ENCODE measurements around the gene ZNF780A. TPM values are rescaled to one million over a fixed set of nuclear protein-coding genes. Genes with fewer than 3 reads are reported as not detected.
"Not testable (repeated sequence)": the region's sequence is repeated elsewhere in the genome, so short reads cannot be mapped to it uniquely, and the experiment has no call there.

The ZNF780A gene
- total and polyA plus RNA-seq, 5 donors from 2014 or later: 10.4 to 19.1 (median 11.7) TPM

GRCh38 chr19:40128991-40129390, 38.2 kb upstream of the ZNF780A start:
- Mint-ChIP-seq H3K27me3 (peaks cover 53% of the 10 kb centered on the region), H3K9me3 (peaks cover 0 to 13% (median 2%) of the 10 kb centered on the region in 7 donors), H3K36me3 (no peaks in the 10 kb centered on the region), H3K27ac (no peak overlapping the region), H3K4me1 (no peaks in the 10 kb centered on the region), H3K4me3 (no peak overlapping the region)
- Histone ChIP-seq H3K36me3 (ENCODE audit: control insufficient read depth, insufficient read depth, low read length) (no peaks in the 10 kb centered on the region), H3K27me3 (ENCODE audit: control insufficient read depth, insufficient read depth, low read length) (peaks cover 29% of the 10 kb centered on the region), H3K27ac (ENCODE audit: insufficient read depth, low read length, poor library complexity, severe bottlenecking) (no peak overlapping the region), H3K4me3 (ENCODE audit: low read depth, low read length) (no peak overlapping the region), H3K4me1 (ENCODE audit: control insufficient read depth, insufficient read depth, low read length, poor library complexity, severe bottlenecking) (no peaks in the 10 kb centered on the region), H3K9me3 (ENCODE audit: control insufficient read depth in 2 of 2, low read length in 2 of 2) (peaks cover 0 to 10% of the 10 kb centered on the region in 2 experiments)
- DNase-seq (no peak), ATAC-seq (ENCODE audit: low read depth in 2 of 2) (no peak)

GRCh38 chr19:40119380-40119779, 28.6 kb upstream of the ZNF780A start:
- Histone ChIP-seq H3K27me3 (ENCODE audit: control insufficient read depth, insufficient read depth, low read length) (peaks cover 8% of the 10 kb centered on the region), H3K27ac (ENCODE audit: insufficient read depth, low read length, poor library complexity, severe bottlenecking) (no peak overlapping the region), H3K9me3 (ENCODE audit: control insufficient read depth in 2 of 2, low read length in 2 of 2) (no peaks in the 10 kb centered on the region), H3K4me3 (ENCODE audit: low read depth, low read length) (no peak overlapping the region), H3K4me1 (ENCODE audit: control insufficient read depth, insufficient read depth, low read length, poor library complexity, severe bottlenecking) (no peaks in the 10 kb centered on the region), H3K36me3 (ENCODE audit: control insufficient read depth, insufficient read depth, low read length) (no peaks in the 10 kb centered on the region)
- no peaks in the 10 kb centered on the region for H3K4me1 Mint-ChIP-seq
- peaks cover 19% of the 10 kb centered on the region for H3K27me3 Mint-ChIP-seq
- H3K4me3 Mint-ChIP-seq: no peak overlapping the region
- H3K27ac Mint-ChIP-seq: no peak overlapping the region
- DNase-seq (no peak), ATAC-seq (ENCODE audit: low read depth in 2 of 2) (no peak)
- no peaks in the 10 kb centered on the region for H3K36me3 Mint-ChIP-seq
- H3K9me3 Mint-ChIP-seq: peaks cover 0 to 10% (median 2%) of the 10 kb centered on the region in 7 donors

- not testable (repeated sequence) for H3K36me3 Mint-ChIP-seq; ATAC-seq (ENCODE audit: low read depth in 2 of 2); H3K4me3 Mint-ChIP-seq; H3K9me3 ChIP-seq (ENCODE audit: control insufficient read depth in 2 of 2, low read length in 2 of 2); H3K4me3 ChIP-seq (ENCODE audit: low read depth, low read length); DNase-seq; H3K27me3 ChIP-seq (ENCODE audit: control insufficient read depth, insufficient read depth, low read length); H3K36me3 ChIP-seq (ENCODE audit: control insufficient read depth, insufficient read depth, low read length); H3K27ac Mint-ChIP-seq; H3K4me1 Mint-ChIP-seq; H3K4me1 ChIP-seq (ENCODE audit: control insufficient read depth, insufficient read depth, low read length, poor library complexity, severe bottlenecking); H3K27ac ChIP-seq (ENCODE audit: insufficient read depth, low read length, poor library complexity, severe bottlenecking)
- Mint-ChIP-seq H3K27me3 (peaks cover 20% of the 10 kb centered on the region), H3K9me3 (peaks cover 0 to 10% (median 3%) of the 10 kb centered on the region in 7 donors)
Observed at GRCh38 chr19:40118638-40119037, 27.9 kb upstream of the ZNF780A start.

- Mint-ChIP-seq H3K4me3 (no peak overlapping the region), H3K4me1 (no peaks in the 10 kb centered on the region), H3K27me3 (peaks cover 16% of the 10 kb centered on the region), H3K9me3 (peaks cover 0 to 6% (median 3%) of the 10 kb centered on the region in 7 donors), H3K27ac (no peak overlapping the region), H3K36me3 (no peaks in the 10 kb centered on the region)
- Histone ChIP-seq H3K4me3 (ENCODE audit: low read depth, low read length) (no peak overlapping the region), H3K36me3 (ENCODE audit: control insufficient read depth, insufficient read depth, low read length) (no peaks in the 10 kb centered on the region), H3K9me3 (ENCODE audit: control insufficient read depth in 2 of 2, low read length in 2 of 2) (no peaks in the 10 kb centered on the region), H3K27ac (ENCODE audit: insufficient read depth, low read length, poor library complexity, severe bottlenecking) (no peak overlapping the region), H3K27me3 (ENCODE audit: control insufficient read depth, insufficient read depth, low read length) (no peaks in the 10 kb centered on the region), H3K4me1 (ENCODE audit: control insufficient read depth, insufficient read depth, low read length, poor library complexity, severe bottlenecking) (no peaks in the 10 kb centered on the region)
- DNase-seq (no peak), ATAC-seq (ENCODE audit: low read depth in 2 of 2) (no peak)
Observed at GRCh38 chr19:40116075-40116474, 25.3 kb upstream of the ZNF780A start.

GRCh38 chr19:40114119-40114518, 23.4 kb upstream of the ZNF780A start:
- ATAC-seq (ENCODE audit: low read depth in 2 of 2); H3K9me3 Mint-ChIP-seq: not testable (repeated sequence)
- H3K27me3 Mint-ChIP-seq: peaks cover 16% of the 10 kb centered on the region

GRCh38 chr19:40112271-40112670, 21.5 kb upstream of the ZNF780A start:
- not testable (repeated sequence) for H3K4me3 ChIP-seq (ENCODE audit: low read depth, low read length); H3K36me3 ChIP-seq (ENCODE audit: control insufficient read depth, insufficient read depth, low read length); H3K9me3 Mint-ChIP-seq; H3K36me3 Mint-ChIP-seq; H3K27ac Mint-ChIP-seq; H3K27ac ChIP-seq (ENCODE audit: insufficient read depth, low read length, poor library complexity, severe bottlenecking); H3K4me3 Mint-ChIP-seq; H3K27me3 ChIP-seq (ENCODE audit: control insufficient read depth, insufficient read depth, low read length); H3K9me3 ChIP-seq (ENCODE audit: control insufficient read depth in 2 of 2, low read length in 2 of 2); DNase-seq; H3K4me1 Mint-ChIP-seq; H3K4me1 ChIP-seq (ENCODE audit: control insufficient read depth, insufficient read depth, low read length, poor library complexity, severe bottlenecking); ATAC-seq (ENCODE audit: low read depth in 2 of 2)
- peaks cover 16% of the 10 kb centered on the region for H3K27me3 Mint-ChIP-seq

More at GRCh38 chr19:40114119-40114518, 23.4 kb upstream of the ZNF780A start:
- H3K27me3 ChIP-seq (ENCODE audit: control insufficient read depth, insufficient read depth, low read length); H3K36me3 Mint-ChIP-seq; H3K4me3 ChIP-seq (ENCODE audit: low read depth, low read length); H3K27ac Mint-ChIP-seq; H3K9me3 ChIP-seq (ENCODE audit: control insufficient read depth in 2 of 2, low read length in 2 of 2); H3K4me1 Mint-ChIP-seq; H3K4me1 ChIP-seq (ENCODE audit: control insufficient read depth, insufficient read depth, low read length, poor library complexity, severe bottlenecking); H3K27ac ChIP-seq (ENCODE audit: insufficient read depth, low read length, poor library complexity, severe bottlenecking); H3K36me3 ChIP-seq (ENCODE audit: control insufficient read depth, insufficient read depth, low read length); DNase-seq; H3K4me3 Mint-ChIP-seq: not testable (repeated sequence)

GRCh38 chr19:40110570-40110969, 19.8 kb upstream of the ZNF780A start:
- H3K4me3 ChIP-seq (ENCODE audit: low read depth, low read length): no peak overlapping the region
- no peaks in the 10 kb centered on the region for H3K4me1 ChIP-seq (ENCODE audit: control insufficient read depth, insufficient read depth, low read length, poor library complexity, severe bottlenecking)
- no peak overlapping the region for H3K27ac ChIP-seq (ENCODE audit: insufficient read depth, low read length, poor library complexity, severe bottlenecking)
- H3K36me3 Mint-ChIP-seq: no peaks in the 10 kb centered on the region
- no peaks in the 10 kb centered on the region for H3K36me3 ChIP-seq (ENCODE audit: control insufficient read depth, insufficient read depth, low read length)
- H3K27me3 ChIP-seq (ENCODE audit: control insufficient read depth, insufficient read depth, low read length): no peaks in the 10 kb centered on the region
- H3K4me1 Mint-ChIP-seq: no peaks in the 10 kb centered on the region
- DNase-seq: no peak
- H3K4me3 Mint-ChIP-seq: no peak overlapping the region
- H3K27ac Mint-ChIP-seq: no peak overlapping the region
- peaks cover 9% of the 10 kb centered on the region for H3K27me3 Mint-ChIP-seq
- ATAC-seq (ENCODE audit: low read depth in 2 of 2): no peak
- no peaks in the 10 kb centered on the region for H3K9me3 ChIP-seq (ENCODE audit: control insufficient read depth in 2 of 2, low read length in 2 of 2)
- H3K9me3 Mint-ChIP-seq: peaks cover 0 to 7% (median 0%) of the 10 kb centered on the region in 7 donors

GRCh38 chr19:40104754-40105153, 14.0 kb upstream of the ZNF780A start:
- Mint-ChIP-seq H3K27me3 (peaks cover 6% of the 10 kb centered on the region), H3K27ac (no peak overlapping the region), H3K4me1 (no peaks in the 10 kb centered on the region), H3K4me3 (no peak overlapping the region), H3K36me3 (no peaks in the 10 kb centered on the region), H3K9me3 (peaks cover 0 to 5% (median 0%) of the 10 kb centered on the region in 7 donors)
- Histone ChIP-seq H3K4me1 (ENCODE audit: control insufficient read depth, insufficient read depth, low read length, poor library complexity, severe bottlenecking) (no peaks in the 10 kb centered on the region), H3K4me3 (ENCODE audit: low read depth, low read length) (no peak overlapping the region), H3K9me3 (ENCODE audit: control insufficient read depth in 2 of 2, low read length in 2 of 2) (no peaks in the 10 kb centered on the region), H3K36me3 (ENCODE audit: control insufficient read depth, insufficient read depth, low read length) (no peaks in the 10 kb centered on the region), H3K27me3 (ENCODE audit: control insufficient read depth, insufficient read depth, low read length) (no peaks in the 10 kb centered on the region), H3K27ac (ENCODE audit: insufficient read depth, low read length, poor library complexity, severe bottlenecking) (no peak overlapping the region)
- ATAC-seq (ENCODE audit: low read depth in 2 of 2): no peak
- no peak for DNase-seq
